CD4-positive, alpha-beta memory T cell (primary cell): Measurements from ENCODE around the gene RNF138. TPM values are rescaled to one million over a fixed set of nuclear protein-coding genes. Genes with fewer than 3 reads are reported as not detected.
A peak's percentile ranks its signal among the peaks of the same experiment; 100 is the strongest.

Experiments used
- CTCF ChIA-PET: fragments of 350-600 bp; sonication (Branson Sonifier 250); formaldehyde crosslinking; loops from one replicate; lab custom pipeline; 2021; ENCODE audit warnings: inconsistent platforms; ENCODE audit not compliant: partially characterized antibody; lab: Charles Lee
- POLR2A ChIA-PET: fragments of 350-600 bp; sonication (Branson Sonifier 250); formaldehyde crosslinking; loops from one replicate; lab custom pipeline; 2021; ENCODE audit not compliant: partially characterized antibody; lab: Charles Lee
- DNase-seq, 5 donors: peaks; one replicate each; pipeline versions ENCODE4 v3.0.0 to v3.0.0-alpha.2; 2020 to 2022; ENCODE audit warnings: mixed read lengths in 1 of 5
- H3K27ac ChIP-seq: one replicate; pipeline ENCODE4 v1.7.0; 2013; ENCODE audit warnings: low read depth, low read length
- H3K27me3 ChIP-seq: 2 replicates; pipeline ENCODE4 v1.7.0; 2013; ENCODE audit warnings: mild to moderate bottlenecking, low read length, moderate library complexity; ENCODE audit not compliant: insufficient read depth
- H3K36me3 ChIP-seq: 2 replicates; pipeline ENCODE4 v1.7.0; 2013; ENCODE audit warnings: mild to moderate bottlenecking, low read length, moderate library complexity; ENCODE audit not compliant: insufficient read depth
- H3K4me1 ChIP-seq: 2 replicates; pipeline ENCODE4 v1.7.0; 2013; ENCODE audit warnings: mild to moderate bottlenecking, low read length, moderate library complexity; ENCODE audit not compliant: insufficient read depth
- H3K4me3 ChIP-seq, 2 donors: one replicate each; pipeline ENCODE4 v1.7.0; 2013; ENCODE audit warnings: low read length in 2 of 2, mild to moderate bottlenecking in 1 of 2
- H3K9me3 ChIP-seq, 2 donors: one replicate each; pipeline ENCODE4 v1.7.0; 2013; ENCODE audit warnings: low read length in 2 of 2, control low read depth in 1 of 2; ENCODE audit not compliant: control insufficient read depth in 1 of 2
- H3K27ac Mint-ChIP-seq, 7 donors: one replicate each; pipeline ENCODE4 v1.8.0; 2020 to 2021; ENCODE audit warnings: mixed read lengths in 7 of 7, mild to moderate bottlenecking in 6 of 7, inconsistent platforms in 3 of 7, moderate library complexity in 3 of 7
- H3K27me3 Mint-ChIP-seq, 2 donors: one replicate each; pipeline ENCODE4 v1.8.0; 2020 to 2021; ENCODE audit warnings: mixed read lengths in 2 of 2
- H3K36me3 Mint-ChIP-seq, 2 donors: one replicate each; pipeline ENCODE4 v1.8.0; 2020 to 2021; ENCODE audit warnings: mixed read lengths in 2 of 2, inconsistent platforms in 1 of 2, mild to moderate bottlenecking in 1 of 2
- H3K4me1 Mint-ChIP-seq, 4 donors: one replicate each; pipeline ENCODE4 v1.8.0; 2020 to 2021; ENCODE audit warnings: mixed read lengths in 4 of 4, mild to moderate bottlenecking in 1 of 4
- H3K4me3 Mint-ChIP-seq, 8 donors: one replicate each; pipeline ENCODE4 v1.8.0; 2020 to 2021; ENCODE audit warnings: mixed read lengths in 8 of 8, mild to moderate bottlenecking in 7 of 8, moderate library complexity in 6 of 8, inconsistent platforms in 3 of 8
- H3K9me3 Mint-ChIP-seq, 8 donors: one replicate each; pipeline ENCODE4 v1.8.0; 2020 to 2021; ENCODE audit warnings: mixed read lengths in 8 of 8, mild to moderate bottlenecking in 5 of 8, inconsistent platforms in 3 of 8, moderate library complexity in 1 of 8
- intact Hi-C: fragments of 100-400 bp; cut with micrococcal nuclease; formaldehyde crosslinking; loops from one replicate; pipeline ENCODE4 v1.15.1; 2023
- polyA plus RNA-seq, 2 donors: library from polyadenylated mRNA; unstranded; fragments of 300-500 nt; fragmentation: Illumina TruSeq; gene quantifications; one replicate each; pipeline ENCODE4 v1.2.3, GENCODE V29; 2021
- total RNA-seq, 2 experiments: library from RNA; stranded (reverse); gene quantifications; one replicate each; pipeline ENCODE4 v1.2.3, GENCODE V29; 2021

RNF138 gene
- total and polyA plus RNA-seq, 4 experiments from 2014 or later: 58.1 to 83.2 (median 68.2) TPM

- peaks cover 0 to 1% (median 0%) of the 10 kb centered on the region in 8 donors for H3K9me3 Mint-ChIP-seq
- H3K27me3 Mint-ChIP-seq: no peaks in the 10 kb centered on the region
- peak overlapping the region in 4 of 7 donors; percentile 22 to 53 (median 30) for H3K27ac Mint-ChIP-seq
- ChIA-PET CTCF (no interaction called here), POLR2A (interaction anchor here (1.0 to 2.1 kb wide), 2 partner anchors 34 to 39 kb away, joined by 4 to 6 read pairs; partner anchors contain the start of genes RNF125 and RNF138)
- H3K9me3 ChIP-seq: no peaks in the 10 kb centered on the region
- H3K36me3 Mint-ChIP-seq: peaks cover 49 to 62% of the 10 kb centered on the region in 2 donors
- H3K4me1 Mint-ChIP-seq: peaks cover 40 to 74% (median 57%) of the 10 kb centered on the region in 4 donors
- peaks cover 38% of the 10 kb centered on the region for H3K4me1 ChIP-seq
- H3K36me3 ChIP-seq: peaks cover 6% of the 10 kb centered on the region
- H3K4me3 Mint-ChIP-seq: no peak overlapping the region
- H3K27me3 ChIP-seq: no peaks in the 10 kb centered on the region
- DNase-seq: no peak
- intact Hi-C loops: no loop called here
- no peak overlapping the region for H3K4me3 ChIP-seq
- no peak overlapping the region for H3K27ac ChIP-seq
Measured at GRCh38 chr18:32057624-32058165, 34.0 kb upstream of the RNF138 start.

- peak overlapping the region in 3 of 8 donors; percentile 1 to 44 (median 31) for H3K4me3 Mint-ChIP-seq
Measured at GRCh38 chr18:32060026-32060425, 31.6 kb upstream of the RNF138 start.

GRCh38 chr18:32067375-32068167, 24.1 kb upstream of the RNF138 start:
- intact Hi-C loops: no loop called here
- no peak overlapping the region for H3K27ac ChIP-seq
- Mint-ChIP-seq H3K27ac (peak overlapping the region in 3 of 7 donors; percentile 12 to 63 (median 21)), H3K36me3 (peaks cover 37 to 64% of the 10 kb centered on the region in 2 donors), H3K4me3 (no peak overlapping the region), H3K27me3 (no peaks in the 10 kb centered on the region), H3K9me3 (no peaks in the 10 kb centered on the region), H3K4me1 (peaks cover 0 to 7% (median 5%) of the 10 kb centered on the region in 4 donors)
- no peak for DNase-seq
- H3K36me3 ChIP-seq: peaks cover 5% of the 10 kb centered on the region
- no peak overlapping the region for H3K4me3 ChIP-seq
- peaks cover 8% of the 10 kb centered on the region for H3K4me1 ChIP-seq
- POLR2A ChIA-PET: interaction anchor here (1.0 to 2.1 kb wide), 2 partner anchors 24 to 49 kb away, joined by 6 to 8 read pairs; partner anchors contain the start of genes RNF125 and RNF138
- CTCF ChIA-PET: interaction anchor here (0.8 to 1.8 kb wide), 3 partner anchors 13 to 48 kb away, joined by 3 to 4 read pairs (median 3); partner anchors contain the start of gene RNF125
- H3K9me3 ChIP-seq: no peaks in the 10 kb centered on the region
- no peaks in the 10 kb centered on the region for H3K27me3 ChIP-seq

More at GRCh38 chr18:32060026-32060425, 31.6 kb upstream of the RNF138 start:
- Mint-ChIP-seq H3K9me3 (peaks cover 0 to 1% (median 0%) of the 10 kb centered on the region in 8 donors), H3K27ac (peak overlapping the region in 6 of 7 donors; percentile 8 to 71 (median 43)), H3K4me1 (peaks cover 38 to 66% (median 51%) of the 10 kb centered on the region in 4 donors), H3K36me3 (peaks cover 42 to 60% of the 10 kb centered on the region in 2 donors), H3K27me3 (no peaks in the 10 kb centered on the region)
- Histone ChIP-seq H3K4me1 (peaks cover 38% of the 10 kb centered on the region), H3K4me3 (no peak overlapping the region), H3K27ac (no peak overlapping the region), H3K9me3 (no peaks in the 10 kb centered on the region), H3K36me3 (peaks cover 6% of the 10 kb centered on the region), H3K27me3 (no peaks in the 10 kb centered on the region)
- intact Hi-C loops: no loop called here
- ChIA-PET CTCF (interaction anchor here (1.2 to 3.8 kb wide), 3 partner anchors 12 to 41 kb away, joined by 3 to 27 read pairs (median 13); partner anchors contain the start of gene RNF125), POLR2A (interaction anchor here (1.2 to 3.1 kb wide), 3 partner anchors 25 to 41 kb away, joined by 3 to 27 read pairs (median 5); partner anchors contain the start of gene RNF125)
- no peak for DNase-seq

GRCh38 chr18:32072321-32072720, 19.4 kb upstream of the RNF138 start:
- Histone ChIP-seq H3K27ac (no peak overlapping the region), H3K36me3 (peaks cover 5% of the 10 kb centered on the region), H3K9me3 (no peaks in the 10 kb centered on the region), H3K27me3 (no peaks in the 10 kb centered on the region), H3K4me3 (no peak overlapping the region), H3K4me1 (peaks cover 9% of the 10 kb centered on the region)
- peak overlapping the region in 4 of 7 donors; percentile 13 to 64 (median 58) for H3K27ac Mint-ChIP-seq
- peaks cover 48 to 65% of the 10 kb centered on the region in 2 donors for H3K36me3 Mint-ChIP-seq
- no peaks in the 10 kb centered on the region for H3K27me3 Mint-ChIP-seq
- POLR2A ChIA-PET: interaction anchor here (0.6 to 4.7 kb wide), 10 partner anchors 11 to 130 kb away, joined by 3 to 62 read pairs (median 4); partner anchors contain the start of genes RNF125, RNF138 and TRAPPC8
- intact Hi-C loops: loop anchor here (1.0 to 2.0 kb wide), 4 partner anchors 20 to 129 kb away; partner anchors contain the start of gene TRAPPC8
- DNase-seq: peak in 4 of 5 donors; percentile 43 to 49 (median 48)
- CTCF ChIA-PET: interaction anchor here (0.6 to 3.1 kb wide), 36 partner anchors 11 to 212 kb away, joined by 3 to 42 read pairs (median 6); partner anchors contain the start of genes RNF125, RNF138 and TRAPPC8
- H3K4me3 Mint-ChIP-seq: no peak overlapping the region
- H3K9me3 Mint-ChIP-seq: no peaks in the 10 kb centered on the region
- peaks cover 5 to 11% (median 8%) of the 10 kb centered on the region in 4 donors for H3K4me1 Mint-ChIP-seq

- Histone ChIP-seq H3K4me3 (no peak overlapping the region), H3K4me1 (peaks cover 9% of the 10 kb centered on the region), H3K36me3 (peaks cover 5% of the 10 kb centered on the region), H3K27ac (no peak overlapping the region), H3K27me3 (no peaks in the 10 kb centered on the region), H3K9me3 (no peaks in the 10 kb centered on the region)
- ChIA-PET POLR2A (interaction anchor here (1.7 to 4.7 kb wide), 2 partner anchors 11 to 55 kb away, joined by 9 to 31 read pairs; partner anchors contain the start of gene RNF125), CTCF (interaction anchor here (1.3 to 3.1 kb wide), 3 partner anchors 13 to 97 kb away, joined by 4 to 27 read pairs (median 9); no protein-coding TSS in a partner anchor)
- no peak overlapping the region for H3K4me3 Mint-ChIP-seq
- H3K27me3 Mint-ChIP-seq: no peaks in the 10 kb centered on the region
- peaks cover 6 to 11% (median 8%) of the 10 kb centered on the region in 4 donors for H3K4me1 Mint-ChIP-seq
- DNase-seq: no peak
- H3K36me3 Mint-ChIP-seq: peaks cover 36 to 56% of the 10 kb centered on the region in 2 donors
- H3K9me3 Mint-ChIP-seq: no peaks in the 10 kb centered on the region
- H3K27ac Mint-ChIP-seq: peak overlapping the region in 5 of 7 donors; percentile 15 to 85 (median 52)
- intact Hi-C loops: no loop called here
Measured at GRCh38 chr18:32074206-32074605, 17.5 kb upstream of the RNF138 start.

GRCh38 chr18:32078845-32079244, 12.8 kb upstream of the RNF138 start:
- Mint-ChIP-seq H3K27me3 (no peaks in the 10 kb centered on the region), H3K27ac (peak overlapping the region in 1 of 7 donors; percentile 73), H3K36me3 (peaks cover 23 to 26% of the 10 kb centered on the region in 2 donors), H3K9me3 (peaks cover 0 to 3% (median 0%) of the 10 kb centered on the region in 8 donors), H3K4me1 (peaks cover 13 to 19% (median 16%) of the 10 kb centered on the region in 4 donors), H3K4me3 (no peak overlapping the region)
- no peak for DNase-seq
- intact Hi-C loops: no loop called here
- Histone ChIP-seq H3K9me3 (no peaks in the 10 kb centered on the region), H3K27me3 (no peaks in the 10 kb centered on the region), H3K4me1 (peaks cover 10% of the 10 kb centered on the region), H3K27ac (no peak overlapping the region), H3K36me3 (peaks cover 5% of the 10 kb centered on the region), H3K4me3 (no peak overlapping the region)
- ChIA-PET CTCF (interaction anchor here (1.4 kb wide), 1 partner anchor 60 kb away, joined by 4 read pairs; the partner anchor contains the start of gene RNF125), POLR2A (interaction anchor here (2.4 kb wide), 1 partner anchor 12 kb away, joined by 10 read pairs; the partner anchor contains the start of gene RNF138)
